Stomach (tissue), 4 donors: ENCODE data around the gene RTBDN.

Source experiments
- EP300 ChIP-seq: sonication (generic); formaldehyde crosslinking; IDR thresholded peaks from one replicate; pipeline ENCODE4 v1.6.1; 2017; ENCODE audit warnings: antibody characterized with exemption
- POLR2A ChIP-seq, 4 donors: fragments of 450-650 bp; IDR thresholded peaks; one replicate each; pipeline ENCODE4 v1.6.1; 2016; ENCODE audit warnings: antibody characterized with exemption in 4 of 4, control low read depth in 2 of 4, mild to moderate bottlenecking in 1 of 4, moderate library complexity in 1 of 4
- POLR2AphosphoS5 ChIP-seq, 3 donors: sonication (generic); formaldehyde crosslinking; IDR thresholded peaks; one replicate each; pipeline ENCODE4 v1.6.1; 2016; ENCODE audit warnings: antibody characterized with exemption in 3 of 3
- TF ChIP-seq, protein P1 (sequence below), 7 experiments: fragments of 450-650 bp in 4 of 7; fragments of 200-600 bp in 3 of 7; sonication (generic) in 3 of 7; IDR thresholded peaks; one replicate each; pipeline ENCODE4 v1.5.1; 2016 to 2019; ENCODE audit warnings: antibody characterized with exemption in 7 of 7, control low read depth in 2 of 7, mild to moderate bottlenecking in 1 of 7

DNA sequence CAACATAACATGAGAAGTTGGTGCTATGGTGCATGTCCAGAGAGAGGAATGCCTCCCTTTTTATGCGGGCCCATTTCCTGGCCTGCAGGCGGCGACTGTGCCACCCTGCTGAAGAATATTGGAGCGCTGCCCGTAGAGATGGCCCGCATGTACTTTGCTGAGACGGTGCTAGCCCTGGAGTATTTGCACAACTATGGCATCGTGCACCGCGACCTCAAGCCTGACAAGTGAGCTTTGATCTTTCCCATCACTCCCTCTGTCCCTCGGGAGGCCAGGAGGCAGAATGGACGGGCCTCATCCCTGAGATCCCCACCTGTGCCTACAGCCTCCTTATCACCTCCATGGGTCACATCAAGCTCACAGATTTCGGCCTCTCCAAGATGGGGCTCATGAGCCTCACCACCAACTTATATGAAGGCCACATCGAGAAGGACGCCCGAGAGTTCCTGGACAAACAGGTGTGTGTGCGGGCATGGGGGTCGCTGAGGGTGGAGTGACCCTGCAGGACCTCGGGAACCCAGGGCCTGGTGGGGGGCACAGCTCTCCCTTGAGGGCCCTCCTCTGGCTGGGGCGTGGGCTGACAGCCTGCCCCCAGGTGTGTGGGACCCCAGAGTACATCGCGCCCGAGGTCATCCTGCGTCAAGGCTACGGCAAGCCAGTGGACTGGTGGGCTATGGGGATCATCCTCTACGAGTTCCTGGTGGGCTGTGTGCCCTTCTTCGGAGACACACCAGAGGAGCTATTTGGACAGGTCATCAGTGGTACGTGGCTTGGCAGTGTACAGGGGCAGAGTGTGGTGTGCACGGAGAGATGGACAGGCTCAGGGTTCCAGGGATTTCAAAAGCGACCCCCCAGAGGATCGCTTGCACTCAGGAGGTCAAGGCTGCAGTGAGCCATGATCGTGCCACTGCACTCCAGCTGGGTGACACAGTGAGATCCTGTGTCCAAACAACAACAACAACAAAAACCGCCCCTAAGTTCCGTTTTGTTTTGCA, 30.6 kb upstream of the RTBDN start:
- TF ChIP-seq, protein P1, sequence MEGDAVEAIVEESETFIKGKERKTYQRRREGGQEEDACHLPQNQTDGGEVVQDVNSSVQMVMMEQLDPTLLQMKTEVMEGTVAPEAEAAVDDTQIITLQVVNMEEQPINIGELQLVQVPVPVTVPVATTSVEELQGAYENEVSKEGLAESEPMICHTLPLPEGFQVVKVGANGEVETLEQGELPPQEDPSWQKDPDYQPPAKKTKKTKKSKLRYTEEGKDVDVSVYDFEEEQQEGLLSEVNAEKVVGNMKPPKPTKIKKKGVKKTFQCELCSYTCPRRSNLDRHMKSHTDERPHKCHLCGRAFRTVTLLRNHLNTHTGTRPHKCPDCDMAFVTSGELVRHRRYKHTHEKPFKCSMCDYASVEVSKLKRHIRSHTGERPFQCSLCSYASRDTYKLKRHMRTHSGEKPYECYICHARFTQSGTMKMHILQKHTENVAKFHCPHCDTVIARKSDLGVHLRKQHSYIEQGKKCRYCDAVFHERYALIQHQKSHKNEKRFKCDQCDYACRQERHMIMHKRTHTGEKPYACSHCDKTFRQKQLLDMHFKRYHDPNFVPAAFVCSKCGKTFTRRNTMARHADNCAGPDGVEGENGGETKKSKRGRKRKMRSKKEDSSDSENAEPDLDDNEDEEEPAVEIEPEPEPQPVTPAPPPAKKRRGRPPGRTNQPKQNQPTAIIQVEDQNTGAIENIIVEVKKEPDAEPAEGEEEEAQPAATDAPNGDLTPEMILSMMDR (IDR thresholded peaks at IDR 0.05) = peak in 1 of 7 experiments; percentile 25
- TF ChIP-seq POLR2AphosphoS5 (IDR thresholded peaks at IDR 0.05) (no peak), EP300 (no peak), POLR2A (IDR thresholded peaks at IDR 0.05) (no peak)
